DMS 273 (cell line): ENCODE measurements around the gene CENPF.
A peak's percentile ranks its signal among the peaks of the same experiment; 100 is the strongest.
"Not testable (repeated sequence)": the region's sequence is repeated elsewhere in the genome, so short reads cannot be mapped to it uniquely, and the experiment has no call there.

Experiments used
- DNase-seq: peaks from one replicate; lab custom pipeline; 2025; ENCODE audit not compliant: unreplicated experiment; lab: John Stamatoyannopoulos, UW

Gene CENPF, protein sequence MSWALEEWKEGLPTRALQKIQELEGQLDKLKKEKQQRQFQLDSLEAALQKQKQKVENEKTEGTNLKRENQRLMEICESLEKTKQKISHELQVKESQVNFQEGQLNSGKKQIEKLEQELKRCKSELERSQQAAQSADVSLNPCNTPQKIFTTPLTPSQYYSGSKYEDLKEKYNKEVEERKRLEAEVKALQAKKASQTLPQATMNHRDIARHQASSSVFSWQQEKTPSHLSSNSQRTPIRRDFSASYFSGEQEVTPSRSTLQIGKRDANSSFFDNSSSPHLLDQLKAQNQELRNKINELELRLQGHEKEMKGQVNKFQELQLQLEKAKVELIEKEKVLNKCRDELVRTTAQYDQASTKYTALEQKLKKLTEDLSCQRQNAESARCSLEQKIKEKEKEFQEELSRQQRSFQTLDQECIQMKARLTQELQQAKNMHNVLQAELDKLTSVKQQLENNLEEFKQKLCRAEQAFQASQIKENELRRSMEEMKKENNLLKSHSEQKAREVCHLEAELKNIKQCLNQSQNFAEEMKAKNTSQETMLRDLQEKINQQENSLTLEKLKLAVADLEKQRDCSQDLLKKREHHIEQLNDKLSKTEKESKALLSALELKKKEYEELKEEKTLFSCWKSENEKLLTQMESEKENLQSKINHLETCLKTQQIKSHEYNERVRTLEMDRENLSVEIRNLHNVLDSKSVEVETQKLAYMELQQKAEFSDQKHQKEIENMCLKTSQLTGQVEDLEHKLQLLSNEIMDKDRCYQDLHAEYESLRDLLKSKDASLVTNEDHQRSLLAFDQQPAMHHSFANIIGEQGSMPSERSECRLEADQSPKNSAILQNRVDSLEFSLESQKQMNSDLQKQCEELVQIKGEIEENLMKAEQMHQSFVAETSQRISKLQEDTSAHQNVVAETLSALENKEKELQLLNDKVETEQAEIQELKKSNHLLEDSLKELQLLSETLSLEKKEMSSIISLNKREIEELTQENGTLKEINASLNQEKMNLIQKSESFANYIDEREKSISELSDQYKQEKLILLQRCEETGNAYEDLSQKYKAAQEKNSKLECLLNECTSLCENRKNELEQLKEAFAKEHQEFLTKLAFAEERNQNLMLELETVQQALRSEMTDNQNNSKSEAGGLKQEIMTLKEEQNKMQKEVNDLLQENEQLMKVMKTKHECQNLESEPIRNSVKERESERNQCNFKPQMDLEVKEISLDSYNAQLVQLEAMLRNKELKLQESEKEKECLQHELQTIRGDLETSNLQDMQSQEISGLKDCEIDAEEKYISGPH (N-terminal part only)

DNA sequence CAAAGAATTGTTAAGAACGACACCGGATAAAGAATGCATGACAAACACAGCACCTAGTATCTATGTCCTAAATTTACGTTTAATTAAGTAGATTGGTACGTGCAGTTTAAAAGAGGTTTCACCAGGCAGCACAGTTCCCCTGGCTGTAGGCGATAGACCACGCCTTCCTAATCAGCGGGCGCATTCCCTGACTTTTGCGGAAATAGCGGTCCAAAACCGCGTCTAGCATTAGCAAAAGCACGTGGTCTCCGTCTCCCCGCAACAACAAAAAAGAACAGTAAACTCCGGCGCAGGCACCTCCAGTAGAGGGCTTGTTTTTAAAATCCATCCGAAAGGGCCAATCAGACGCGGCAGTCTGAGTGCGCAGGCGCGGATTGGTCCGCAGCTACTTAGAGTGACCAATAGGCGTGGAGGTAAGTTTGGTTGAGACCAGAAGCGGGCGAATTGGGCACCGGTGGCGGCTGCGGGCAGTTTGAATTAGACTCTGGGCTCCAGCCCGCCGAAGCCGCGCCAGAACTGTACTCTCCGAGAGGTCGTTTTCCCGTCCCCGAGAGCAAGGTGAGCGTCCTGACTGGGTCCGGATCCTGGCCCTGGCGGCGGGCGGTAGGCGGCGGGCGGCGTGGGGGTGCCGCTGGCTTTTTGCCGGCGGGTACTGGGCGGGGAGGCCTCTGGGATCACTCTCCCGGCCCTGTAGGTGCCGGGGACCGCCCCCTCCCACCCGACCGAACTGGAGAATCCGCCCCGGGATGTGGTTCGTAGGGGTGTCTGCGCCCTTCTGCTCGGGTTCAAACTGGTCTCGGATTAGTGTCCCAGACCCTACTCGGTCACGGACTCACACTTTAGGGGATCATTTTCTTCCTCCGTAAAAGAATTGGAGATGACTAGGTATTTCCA, at the start of gene CENPF:
TSS of gene CENPF (plus strand) at position 432 of the 894 bp plus-strand sequence. CDS start 10,560 bp downstream, outside the sequence.
- DNase-seq, result peak; percentile 99

DNA sequence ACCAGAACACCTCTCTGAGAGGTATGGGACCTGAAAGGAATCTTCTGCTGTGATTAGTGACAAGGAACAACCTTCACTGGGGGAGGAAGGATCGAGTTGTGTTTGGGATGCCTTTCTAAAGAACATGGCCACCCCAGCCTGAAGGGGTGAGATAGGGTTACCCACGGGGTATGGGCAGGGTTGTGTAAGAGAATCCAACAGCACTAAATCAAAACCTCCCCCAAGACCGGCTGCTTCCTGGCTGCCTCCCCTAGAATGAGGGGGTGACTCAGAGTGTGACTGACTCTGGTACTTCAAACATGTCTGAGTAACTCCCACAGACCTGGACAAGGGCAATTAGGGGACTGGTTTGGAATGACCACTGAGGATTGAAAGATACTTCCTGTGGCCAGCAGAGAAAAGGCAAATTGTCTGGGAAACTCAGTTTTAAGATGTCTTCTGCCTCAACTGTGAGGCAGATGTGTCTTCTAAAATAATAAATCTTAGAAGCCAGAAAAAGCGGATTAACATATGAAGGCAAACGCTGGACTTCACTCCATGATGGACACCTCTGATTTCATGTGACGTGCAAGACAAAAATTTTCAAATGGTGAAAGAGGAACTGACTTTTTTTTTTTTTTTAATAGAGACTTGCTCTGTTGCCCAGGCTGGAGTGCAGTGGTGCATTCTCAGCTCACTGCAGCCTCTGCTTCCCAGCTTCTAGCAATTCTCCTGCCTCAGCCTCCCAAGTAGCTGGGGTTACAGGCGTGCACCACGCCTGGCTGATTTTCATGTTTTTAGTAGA, 44.9 kb upstream of the CENPF start:
- DNase-seq, result no peak

GRCh38 chr1:214563881-214564280, 39.1 kb upstream of the CENPF start:
- DNase-seq, result no peak

DNA sequence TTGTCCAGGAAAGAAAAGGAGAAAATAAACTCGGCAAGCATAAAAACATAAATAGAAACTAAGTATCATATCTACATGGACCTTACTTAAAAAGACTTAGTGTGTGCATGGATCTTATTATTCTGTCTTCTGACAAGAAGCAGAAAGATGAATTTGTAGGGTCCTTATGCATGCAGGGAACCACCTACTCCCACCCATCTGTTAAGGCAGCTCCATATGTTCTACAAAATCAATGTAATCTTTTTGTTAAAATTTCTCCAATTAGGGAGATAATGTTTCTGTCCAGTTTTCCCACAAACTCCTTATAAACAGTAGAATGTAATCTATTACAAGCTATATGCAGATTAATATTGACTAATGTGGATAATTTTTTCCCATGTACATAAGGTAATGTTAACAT, 37.7 kb upstream of the CENPF start:
- peak; percentile 73 for DNase-seq

DNA sequence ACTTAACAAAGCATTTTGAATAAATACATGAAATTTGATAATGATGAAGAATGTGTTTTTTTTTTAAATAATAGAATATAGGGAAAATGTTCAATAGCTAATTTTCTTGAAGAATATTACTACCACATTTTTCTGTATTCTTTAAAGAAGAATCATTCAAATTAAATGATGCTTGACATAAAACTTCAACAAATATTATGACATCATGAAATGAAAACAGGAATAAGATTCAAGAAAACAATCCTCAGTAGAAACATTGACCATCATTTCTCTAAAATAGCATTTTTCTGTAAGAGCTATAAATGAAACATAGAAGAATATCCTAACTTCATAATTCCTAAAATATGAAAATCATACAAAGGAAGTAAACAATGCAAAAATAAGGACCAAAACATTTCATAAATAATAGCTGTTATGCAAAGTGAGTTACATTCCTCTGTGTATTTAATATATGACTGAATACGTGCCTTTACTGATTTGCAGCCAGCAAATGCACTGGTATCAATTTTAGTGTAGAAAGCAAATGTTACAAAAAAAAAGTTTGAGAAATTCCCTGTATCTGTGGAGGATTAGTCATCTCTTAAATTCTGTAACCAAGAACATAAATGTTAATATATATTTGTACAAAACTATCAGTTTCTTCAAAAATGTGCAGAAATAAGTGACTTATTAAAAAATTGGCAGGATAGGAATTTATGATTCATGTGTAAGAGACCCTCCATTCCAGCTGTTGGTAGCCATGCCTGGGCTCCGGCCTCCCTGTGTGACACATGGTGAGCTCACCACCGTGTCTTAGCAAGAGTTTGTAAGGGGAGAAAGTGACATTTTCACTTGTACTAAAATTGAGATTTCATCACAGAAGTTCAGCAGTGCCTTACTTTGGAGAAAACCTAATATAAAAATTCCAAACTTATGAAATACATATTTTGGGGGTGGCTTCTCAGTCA, 36.6 kb upstream of the CENPF start:
- peak; percentile 41 for DNase-seq

DNA sequence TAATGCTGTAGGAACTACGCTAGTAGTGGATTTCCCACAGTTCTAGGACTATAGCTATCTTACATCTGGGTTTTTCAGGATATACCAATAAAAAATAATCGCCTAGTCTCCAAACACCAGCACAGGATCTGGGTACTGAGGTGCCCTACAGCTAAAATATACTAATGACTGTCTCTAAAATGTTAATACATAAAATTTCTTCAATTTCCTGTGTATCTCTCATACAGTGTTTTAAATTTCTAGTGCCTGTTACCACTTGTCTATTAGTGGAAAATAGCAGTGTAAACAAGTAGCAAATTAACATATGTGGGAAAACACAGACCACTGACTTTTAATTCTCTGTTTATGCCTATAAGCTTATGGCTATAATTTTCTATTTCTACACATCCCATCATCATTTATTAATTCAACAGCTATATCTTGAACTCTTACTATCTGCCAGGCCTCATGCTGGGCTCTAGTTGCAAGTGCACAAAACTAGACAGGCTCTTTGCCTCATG, 35.5 kb upstream of the CENPF start:
- peak; percentile 30 for DNase-seq

GRCh38 chr1:214568328-214568727, 34.7 kb upstream of the CENPF start:
- DNase-seq, result peak; percentile 32

- no peak for DNase-seq
Measured at GRCh38 chr1:214569357-214570004, 33.5 kb upstream of the CENPF start.

- no peak for DNase-seq
Measured at GRCh38 chr1:214570442-214570841, 32.6 kb upstream of the CENPF start.

DNA sequence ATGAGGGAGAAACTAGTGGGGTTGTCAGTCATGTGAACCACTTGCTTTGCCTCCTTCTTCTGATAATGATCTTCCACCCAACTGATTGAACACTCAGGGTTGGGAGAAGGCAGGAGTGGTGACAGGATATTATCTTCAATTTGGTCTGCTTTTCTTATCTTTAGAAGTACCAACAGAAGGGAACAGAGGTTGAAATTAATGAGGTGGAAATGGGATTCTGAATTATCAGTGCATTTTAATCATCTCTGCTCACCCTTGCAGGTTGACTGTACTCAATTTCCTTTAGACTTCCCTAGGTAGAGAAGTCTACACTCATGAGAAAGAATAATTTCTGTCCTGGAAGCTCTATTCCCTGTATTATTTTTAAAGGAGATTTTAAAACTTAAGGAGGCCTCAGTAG, 31.7 kb upstream of the CENPF start:
- peak; percentile 48 for DNase-seq

GRCh38 chr1:214573386-214574318, 29.3 kb upstream of the CENPF start:
- DNase-seq, result peak; percentile 65

DNA sequence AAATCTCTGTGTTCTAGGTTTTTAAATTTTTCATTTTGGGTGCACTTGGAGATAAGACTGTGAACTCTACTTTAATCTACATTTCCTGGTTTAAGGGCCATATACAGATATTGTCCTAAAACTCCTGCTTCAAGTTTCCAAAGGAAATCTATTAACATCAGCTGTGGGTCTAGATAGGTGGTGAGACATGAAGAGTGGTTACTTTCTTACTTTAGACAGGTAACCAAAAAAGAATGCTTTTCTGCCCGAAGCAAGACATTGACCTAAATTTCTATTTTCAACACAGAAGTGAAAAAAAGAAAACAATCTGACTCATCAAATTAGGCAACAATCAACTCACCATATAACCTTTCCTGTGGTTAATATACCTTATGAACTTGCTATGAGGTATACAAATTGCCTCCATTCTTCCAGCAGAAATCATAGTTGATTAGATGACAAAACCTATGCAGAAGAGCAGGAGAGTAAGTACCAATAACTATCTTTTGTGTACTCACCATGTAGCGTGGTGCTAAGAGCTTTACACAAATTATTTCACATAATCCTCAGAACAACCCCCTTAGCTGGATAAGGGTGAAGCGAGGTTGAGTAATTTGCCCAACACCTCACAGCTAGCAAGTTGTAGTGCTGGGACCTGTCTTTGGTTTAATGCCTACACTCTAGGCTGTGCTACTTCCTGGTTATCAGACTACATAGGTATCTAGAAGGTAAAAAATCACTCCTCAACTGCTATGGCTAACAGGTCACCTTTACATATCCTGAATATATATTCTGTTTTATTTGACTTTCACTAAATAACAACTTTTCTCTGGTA, 28.2 kb upstream of the CENPF start:
- no peak for DNase-seq

DNA sequence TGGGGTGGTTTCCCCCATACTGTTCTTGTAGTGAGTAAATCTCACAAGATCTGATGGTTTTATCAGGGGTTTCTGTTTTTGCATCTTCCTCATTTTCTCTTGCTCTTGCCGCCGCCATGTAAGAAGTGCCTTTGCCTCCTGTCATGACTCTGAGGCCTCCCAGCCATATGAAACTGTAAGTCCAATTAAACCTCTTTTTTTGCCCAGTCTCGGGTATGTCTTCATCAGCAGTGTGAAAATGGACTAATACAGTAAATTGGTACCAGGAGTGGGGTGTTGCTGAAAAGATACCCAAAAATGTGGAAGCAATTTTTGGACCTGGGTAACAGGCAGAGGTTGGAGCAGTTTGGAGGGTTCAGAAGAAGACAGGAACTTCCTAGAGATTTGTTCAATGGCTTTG, 26.9 kb upstream of the CENPF start:
- DNase-seq, result not testable (repeated sequence)

- DNase-seq, result no peak
Measured at GRCh38 chr1:214579183-214579582, 23.8 kb upstream of the CENPF start.

DNA sequence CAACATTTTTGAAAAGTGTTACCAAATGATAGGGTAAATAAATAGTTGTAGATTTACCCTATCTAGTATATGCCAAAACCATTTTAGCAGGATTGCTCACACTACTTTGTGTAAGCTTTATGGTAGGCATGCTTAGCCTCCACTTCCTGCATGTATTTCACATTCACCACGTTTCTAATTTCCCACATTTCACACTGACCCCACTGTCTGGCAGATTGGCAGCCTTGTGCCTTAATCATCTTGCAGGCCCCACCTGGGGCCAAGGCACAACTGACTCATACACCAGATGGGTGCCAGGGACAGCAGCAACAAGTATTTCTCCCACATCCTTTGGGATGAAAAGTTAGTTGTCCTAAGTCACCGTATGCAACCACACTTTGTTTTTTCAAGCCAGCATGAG, 21.2 kb upstream of the CENPF start:
- DNase-seq, result peak; percentile 90
